HG03521 (cell line): Measurements from ENCODE around the gene PNMA5.

Source experiments
- ATAC-seq: cut with Tn5 transposase; IDR thresholded peaks from one replicate; pipeline ENCODE4 v1.9.1; 2021; ENCODE audit warnings: mild to moderate bottlenecking, moderate library complexity; ENCODE audit not compliant: unreplicated experiment

The PNMA5 gene

GRCh38 chrX:152959626-152960025 is 34.3 kb downstream of the PNMA5 start:
- ATAC-seq: no peak

DNA sequence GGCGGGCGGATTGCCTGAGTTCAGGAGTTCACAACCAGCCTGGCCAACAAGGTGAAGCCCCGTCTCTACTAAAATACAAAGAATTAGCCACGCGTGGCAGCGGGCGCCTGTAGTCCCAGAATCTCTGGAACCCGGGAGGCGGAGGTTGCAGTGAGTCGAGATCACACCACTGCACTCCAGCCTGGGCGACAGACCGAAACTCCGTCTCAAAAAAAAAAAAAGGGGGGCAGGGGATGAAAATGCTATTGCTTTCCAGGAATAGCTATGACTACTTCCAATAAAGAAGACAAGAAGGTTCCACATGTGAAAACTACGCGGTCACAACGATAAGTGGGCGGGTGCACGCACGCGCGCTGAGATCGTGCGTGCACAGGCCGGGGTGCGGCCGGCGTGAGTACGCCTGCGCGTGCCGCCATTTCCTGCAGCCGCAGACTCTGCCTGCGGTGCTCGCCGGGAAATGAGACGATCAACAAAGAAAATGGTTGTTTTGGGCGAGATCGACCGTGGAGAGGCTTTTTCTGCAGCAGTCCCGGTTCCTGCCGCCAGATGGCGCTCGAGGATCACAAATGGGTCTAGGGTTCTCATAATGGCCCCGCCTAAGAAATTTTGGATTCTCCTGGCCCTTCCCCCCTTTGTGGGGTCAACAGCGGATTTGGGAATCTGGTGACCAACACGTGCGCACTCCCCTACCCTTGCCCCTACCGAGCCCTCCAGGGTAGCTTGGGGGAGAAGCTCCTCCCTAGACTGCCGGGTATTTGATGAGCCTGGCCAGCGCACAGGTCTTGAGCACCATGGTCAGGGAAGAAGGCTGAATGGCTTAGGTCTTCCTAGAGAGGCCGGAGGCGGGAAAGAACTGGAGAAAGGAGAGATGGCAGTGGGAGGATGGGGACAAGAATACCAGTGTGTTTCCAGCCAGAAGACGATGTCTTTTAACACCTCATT is 35.1 kb downstream of the PNMA5 start:
- ATAC-seq: peak; percentile 89

- no peak for ATAC-seq
These were observed 35.9 kb downstream of the PNMA5 start for GRCh38 chrX:152958047-152958446.

GRCh38 chrX:152950786-152951185 is 43.1 kb downstream of the PNMA5 start:
- ATAC-seq: no peak

- no peak for ATAC-seq
These were observed 44.8 kb downstream of the PNMA5 start for GRCh38 chrX:152949114-152949513.

DNA sequence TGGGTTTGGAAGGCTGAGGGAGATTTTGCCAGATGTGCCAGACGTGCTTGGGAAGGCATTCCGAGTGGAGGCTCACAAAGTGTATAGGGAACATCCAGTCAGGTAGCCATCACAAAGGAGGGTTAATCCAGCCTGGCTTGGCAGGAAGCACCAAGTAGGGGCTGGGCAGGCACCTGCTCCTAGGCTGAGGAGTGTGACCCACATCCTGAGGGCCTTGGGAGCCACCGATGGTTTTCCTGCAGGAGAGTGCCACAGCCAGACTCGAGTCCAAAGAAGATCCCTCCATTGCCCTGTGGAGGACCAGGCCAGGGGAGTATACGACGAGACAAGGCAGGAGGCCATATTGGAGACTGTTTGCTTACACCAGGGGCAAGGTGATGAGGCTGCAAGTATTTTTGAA is 47.2 kb downstream of the PNMA5 start:
- no peak for ATAC-seq

- no peak for ATAC-seq
These were observed 48.6 kb downstream of the PNMA5 start for GRCh38 chrX:152945021-152945979.

GRCh38 chrX:152943826-152944225 is 50.1 kb downstream of the PNMA5 start:
- ATAC-seq: no peak

DNA sequence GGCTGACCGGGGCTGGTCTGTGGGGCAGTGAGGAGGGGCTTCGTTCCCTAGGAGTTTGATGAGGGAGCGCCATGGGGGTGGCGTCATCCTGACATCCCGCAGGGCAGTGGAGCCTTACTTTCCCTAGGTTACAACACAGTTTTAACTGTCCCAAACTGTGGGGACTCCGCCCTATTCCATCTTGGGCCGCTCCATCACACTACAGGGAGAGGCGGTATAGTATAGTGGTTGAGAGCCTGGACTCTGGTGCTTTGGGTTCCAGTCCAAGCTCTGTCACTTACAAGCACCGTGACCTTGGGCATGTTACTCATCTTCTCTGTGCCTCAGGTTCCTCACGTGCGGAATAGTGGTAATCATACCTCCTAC is 51.9 kb downstream of the PNMA5 start:
- no peak for ATAC-seq

- ATAC-seq: peak; percentile 92
These were observed 52.4 kb downstream of the PNMA5 start for GRCh38 chrX:152941328-152942076.
